ENCODE results near the gene NTSR1. TPM values are rescaled to one million over a fixed set of nuclear protein-coding genes. Genes with fewer than 3 reads are reported as not detected.

NTSR1 gene
- total and polyA plus RNA-seq, 4 experiments from 2014 or later = 0.30 to 0.38 TPM; not detected in 2

- Histone ChIP-seq H3K27ac (ENCODE audit: low read depth, low read length) (no peak overlapping the region), H3K36me3 (ENCODE audit: insufficient read depth, low read length) (no peaks in the 10 kb centered on the region), H3K4me1 (ENCODE audit: insufficient read depth, low read length) (peaks cover 21% of the 10 kb centered on the region), H3K4me3 (ENCODE audit: low read length in 2 of 2) (no peak overlapping the region), H3K9me3 (ENCODE audit: control insufficient read depth in 1 of 2, low read length in 2 of 2) (no peaks in the 10 kb centered on the region), H3K27me3 (ENCODE audit: insufficient read depth, low read length) (no peaks in the 10 kb centered on the region)
- intact Hi-C loops (cut with micrococcal nuclease) = loop anchor here (1.0 kb wide), 1 partner anchor 24 kb away; no protein-coding TSS in a partner anchor
- peak; percentile 17 to 69 (median 44) for DNase-seq
- Mint-ChIP-seq H3K9me3 (peaks cover under 1 to 24% (median 14%) of the 10 kb centered on the region in 8 donors), H3K4me3 (peak overlapping the region; percentile 2 to 87 (median 71)), H3K27me3 (peaks cover 0 to 2% of the 10 kb centered on the region in 2 donors), H3K27ac (peak overlapping the region; percentile 52 to 93 (median 88)), H3K4me1 (peaks cover 12 to 41% (median 26%) of the 10 kb centered on the region in 4 donors), H3K36me3 (peaks cover under 1 to 10% of the 10 kb centered on the region in 2 donors)
- ChIA-PET CTCF (ENCODE audit: partially characterized antibody) (interaction anchor here (1.2 kb wide), 1 partner anchor 74 kb away, joined by 3 read pairs; no protein-coding TSS in a partner anchor), POLR2A (ENCODE audit: partially characterized antibody) (interaction anchor here (0.6 to 2.1 kb wide), 2 partner anchors 24 to 80 kb away, joined by 5 to 15 read pairs; partner anchors contain the start of gene MRGBP)
Measured at GRCh38 chr20:62716198-62716940, 7.7 kb downstream of the NTSR1 start.

- Histone ChIP-seq H3K4me1 (ENCODE audit: insufficient read depth, low read length) (peaks cover 21% of the 10 kb centered on the region), H3K36me3 (ENCODE audit: insufficient read depth, low read length) (no peaks in the 10 kb centered on the region), H3K27ac (ENCODE audit: low read depth, low read length) (no peak overlapping the region), H3K27me3 (ENCODE audit: insufficient read depth, low read length) (no peaks in the 10 kb centered on the region), H3K9me3 (ENCODE audit: control insufficient read depth in 1 of 2, low read length in 2 of 2) (no peaks in the 10 kb centered on the region), H3K4me3 (ENCODE audit: low read length in 2 of 2) (no peak overlapping the region)
- H3K27ac Mint-ChIP-seq = peak overlapping the region in 2 of 7 donors; percentile 86 to 93
- DNase-seq = no peak
- H3K36me3 Mint-ChIP-seq = peaks cover 1 to 16% of the 10 kb centered on the region in 2 donors
- ChIA-PET POLR2A (ENCODE audit: partially characterized antibody) (interaction anchor here (0.6 to 2.1 kb wide), 2 partner anchors 23 to 79 kb away, joined by 5 to 15 read pairs; partner anchors contain the start of gene MRGBP), CTCF (ENCODE audit: partially characterized antibody) (interaction anchor here (1.2 kb wide), 1 partner anchor 73 kb away, joined by 3 read pairs; no protein-coding TSS in a partner anchor)
- H3K9me3 Mint-ChIP-seq = peaks cover 2 to 29% (median 20%) of the 10 kb centered on the region in 8 donors
- H3K4me3 Mint-ChIP-seq = peak overlapping the region in 1 of 8 donors; percentile 50
- peaks cover 0 to 2% of the 10 kb centered on the region in 2 donors for H3K27me3 Mint-ChIP-seq
- intact Hi-C loops (cut with micrococcal nuclease) = loop anchor here (1.0 kb wide), 1 partner anchor 23 kb away; no protein-coding TSS in a partner anchor
- peaks cover 14 to 47% (median 27%) of the 10 kb centered on the region in 4 donors for H3K4me1 Mint-ChIP-seq
Measured at GRCh38 chr20:62716941-62717310, 8.3 kb downstream of the NTSR1 start.

DNA sequence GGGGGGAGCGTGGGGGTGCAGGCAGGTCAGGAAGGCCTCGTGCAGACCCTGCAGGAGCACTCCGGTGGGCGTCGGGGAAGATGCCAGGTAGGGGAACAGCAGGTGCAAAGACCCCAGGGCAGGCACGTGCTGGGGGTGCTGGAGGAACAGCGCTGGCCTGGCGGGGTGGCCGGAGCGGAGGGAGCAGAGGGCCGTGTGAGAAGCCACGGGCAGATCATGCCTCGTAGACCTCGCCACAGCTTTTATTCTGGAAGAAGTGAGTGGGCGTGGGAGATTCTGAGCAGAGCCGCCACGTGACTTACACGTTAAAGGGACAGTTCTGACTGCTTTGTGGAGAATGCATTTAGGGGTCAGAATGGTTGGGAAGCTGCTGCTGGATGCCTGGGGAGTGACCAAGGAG is 9.3 kb downstream of the NTSR1 start:
- no peak for DNase-seq
- Mint-ChIP-seq H3K9me3 (peaks cover 2 to 35% (median 27%) of the 10 kb centered on the region in 8 donors), H3K36me3 (peaks cover 1 to 16% of the 10 kb centered on the region in 2 donors), H3K27ac (peak overlapping the region in 1 of 7 donors; percentile 15), H3K27me3 (peaks cover 0 to 2% of the 10 kb centered on the region in 2 donors), H3K4me1 (peaks cover 14 to 52% (median 29%) of the 10 kb centered on the region in 4 donors), H3K4me3 (peak overlapping the region in 1 of 8 donors; percentile 40)
- intact Hi-C loops (cut with micrococcal nuclease) = no loop called here
- Histone ChIP-seq H3K27me3 (ENCODE audit: insufficient read depth, low read length) (no peaks in the 10 kb centered on the region), H3K9me3 (ENCODE audit: control insufficient read depth in 1 of 2, low read length in 2 of 2) (no peaks in the 10 kb centered on the region), H3K27ac (ENCODE audit: low read depth, low read length) (no peak overlapping the region), H3K36me3 (ENCODE audit: insufficient read depth, low read length) (no peaks in the 10 kb centered on the region), H3K4me1 (ENCODE audit: insufficient read depth, low read length) (peaks cover 21% of the 10 kb centered on the region), H3K4me3 (ENCODE audit: low read length in 2 of 2) (no peak overlapping the region)
- ChIA-PET POLR2A (ENCODE audit: partially characterized antibody) (interaction anchor here (0.8 kb wide), 1 partner anchor 76 kb away, joined by 4 read pairs; no protein-coding TSS in a partner anchor), CTCF (ENCODE audit: partially characterized antibody) (interaction anchor here (0.7 kb wide), 1 partner anchor 11 kb away, joined by 3 read pairs; no protein-coding TSS in a partner anchor)

- no peaks in the 10 kb centered on the region for H3K36me3 ChIP-seq (ENCODE audit: insufficient read depth, low read length)
- no peaks in the 10 kb centered on the region for H3K27me3 ChIP-seq (ENCODE audit: insufficient read depth, low read length)
- intact Hi-C loops (cut with micrococcal nuclease) = no loop called here
- peaks cover 13 to 47% (median 29%) of the 10 kb centered on the region in 4 donors for H3K4me1 Mint-ChIP-seq
- no peaks in the 10 kb centered on the region for H3K9me3 ChIP-seq (ENCODE audit: control insufficient read depth in 1 of 2, low read length in 2 of 2)
- no peak overlapping the region for H3K27ac ChIP-seq (ENCODE audit: low read depth, low read length)
- peaks cover 21% of the 10 kb centered on the region for H3K4me1 ChIP-seq (ENCODE audit: insufficient read depth, low read length)
- H3K36me3 Mint-ChIP-seq = peaks cover 1 to 16% of the 10 kb centered on the region in 2 donors
- no peak overlapping the region for H3K4me3 ChIP-seq (ENCODE audit: low read length in 2 of 2)
- H3K4me3 Mint-ChIP-seq = no peak overlapping the region
- ChIA-PET POLR2A (ENCODE audit: partially characterized antibody) (interaction anchor here (0.8 to 1.0 kb wide), 2 partner anchors 21 to 76 kb away, joined by 3 to 4 read pairs; no protein-coding TSS in a partner anchor), CTCF (ENCODE audit: partially characterized antibody) (interaction anchor here (0.7 kb wide), 1 partner anchor 11 kb away, joined by 3 read pairs; no protein-coding TSS in a partner anchor)
- DNase-seq = no peak
- H3K9me3 Mint-ChIP-seq = peaks cover 2 to 35% (median 27%) of the 10 kb centered on the region in 8 donors
- no peak overlapping the region for H3K27ac Mint-ChIP-seq
- peaks cover 0 to 2% of the 10 kb centered on the region in 2 donors for H3K27me3 Mint-ChIP-seq
Measured at GRCh38 chr20:62718546-62718945, 9.9 kb downstream of the NTSR1 start.

DNA sequence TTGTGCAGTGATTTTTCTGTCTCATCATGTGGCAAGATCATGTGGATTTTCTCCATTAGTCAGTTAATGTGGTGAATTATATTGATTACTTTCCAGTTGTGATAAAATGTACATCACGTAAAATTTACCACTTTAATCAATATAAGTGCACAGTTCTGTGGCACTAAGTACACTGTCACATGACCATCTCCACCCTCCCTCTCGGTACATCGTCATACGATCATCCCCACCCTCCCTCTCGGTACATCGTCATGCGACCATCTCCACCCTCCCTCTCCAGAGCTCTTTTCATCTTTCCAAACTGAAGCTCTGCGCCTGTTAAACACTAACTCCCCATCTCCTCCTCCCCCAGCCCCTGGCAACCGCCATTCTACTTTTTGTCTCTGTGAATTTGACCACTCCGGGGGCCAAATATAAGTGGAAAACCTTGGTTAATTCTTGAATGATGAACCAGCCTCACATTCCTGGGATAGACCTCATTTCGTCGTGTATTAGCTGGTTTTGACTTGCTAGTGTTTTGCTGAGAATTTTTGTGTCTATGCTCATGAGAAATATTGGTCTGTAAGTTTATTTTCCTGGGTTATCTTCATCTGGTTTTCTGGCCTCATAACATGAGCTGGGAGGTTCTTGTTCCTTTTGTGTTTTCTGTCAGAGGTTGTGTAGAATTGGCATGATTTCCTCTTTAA is 10.8 kb downstream of the NTSR1 start:
- H3K27me3 ChIP-seq (ENCODE audit: insufficient read depth, low read length) = no peaks in the 10 kb centered on the region
- no peak overlapping the region for H3K4me3 ChIP-seq (ENCODE audit: low read length in 2 of 2)
- ChIA-PET POLR2A (ENCODE audit: partially characterized antibody) (interaction anchor here (0.6 to 1.0 kb wide), 2 partner anchors 20 to 68 kb away, joined by 3 to 6 read pairs; no protein-coding TSS in a partner anchor), CTCF (ENCODE audit: partially characterized antibody) (no interaction called here)
- H3K36me3 ChIP-seq (ENCODE audit: insufficient read depth, low read length) = no peaks in the 10 kb centered on the region
- H3K36me3 Mint-ChIP-seq = peaks cover 1 to 16% of the 10 kb centered on the region in 2 donors
- no peak overlapping the region for H3K4me3 Mint-ChIP-seq
- H3K27ac ChIP-seq (ENCODE audit: low read depth, low read length) = no peak overlapping the region
- H3K27ac Mint-ChIP-seq = no peak overlapping the region
- peaks cover 21% of the 10 kb centered on the region for H3K4me1 ChIP-seq (ENCODE audit: insufficient read depth, low read length)
- no peaks in the 10 kb centered on the region for H3K9me3 ChIP-seq (ENCODE audit: control insufficient read depth in 1 of 2, low read length in 2 of 2)
- H3K9me3 Mint-ChIP-seq = peaks cover 2 to 35% (median 27%) of the 10 kb centered on the region in 8 donors
- intact Hi-C loops (cut with micrococcal nuclease) = no loop called here
- peaks cover 11 to 42% (median 26%) of the 10 kb centered on the region in 4 donors for H3K4me1 Mint-ChIP-seq
- DNase-seq = no peak
- peaks cover 0 to 2% of the 10 kb centered on the region in 2 donors for H3K27me3 Mint-ChIP-seq

- H3K36me3 ChIP-seq (ENCODE audit: insufficient read depth, low read length) = no peaks in the 10 kb centered on the region
- no peaks in the 10 kb centered on the region for H3K9me3 ChIP-seq (ENCODE audit: control insufficient read depth in 1 of 2, low read length in 2 of 2)
- H3K27me3 Mint-ChIP-seq = peaks cover 0 to 2% of the 10 kb centered on the region in 2 donors
- no peaks in the 10 kb centered on the region for H3K27me3 ChIP-seq (ENCODE audit: insufficient read depth, low read length)
- H3K4me1 Mint-ChIP-seq = peaks cover 3 to 22% (median 11%) of the 10 kb centered on the region in 4 donors
- no peak overlapping the region for H3K4me3 ChIP-seq (ENCODE audit: low read length in 2 of 2)
- peak overlapping the region in 3 of 7 donors; percentile 40 to 76 (median 55) for H3K27ac Mint-ChIP-seq
- intact Hi-C loops (cut with micrococcal nuclease) = no loop called here
- H3K27ac ChIP-seq (ENCODE audit: low read depth, low read length) = no peak overlapping the region
- ChIA-PET POLR2A (ENCODE audit: partially characterized antibody) (interaction anchor here (2.1 kb wide), 1 partner anchor 18 kb away, joined by 10 read pairs; no protein-coding TSS in a partner anchor), CTCF (ENCODE audit: partially characterized antibody) (interaction anchor here (0.6 kb wide), 1 partner anchor 43 kb away, joined by 3 read pairs; no protein-coding TSS in a partner anchor)
- H3K4me3 Mint-ChIP-seq = peak overlapping the region in 2 of 8 donors; percentile 22 to 40
- peaks cover 7% of the 10 kb centered on the region for H3K4me1 ChIP-seq (ENCODE audit: insufficient read depth, low read length)
- DNase-seq = no peak
- H3K9me3 Mint-ChIP-seq = peaks cover 2 to 34% (median 27%) of the 10 kb centered on the region in 8 donors
- peaks cover 1 to 16% of the 10 kb centered on the region in 2 donors for H3K36me3 Mint-ChIP-seq
Measured at GRCh38 chr20:62721511-62722370, 13.1 kb downstream of the NTSR1 start.
